Brain microvascular endothelial cell (primary cell): ENCODE data around the gene RHBDD1.

Source experiments
- DNase-seq: peaks from one replicate; pipeline ENCODE4 v3.0.0-alpha.2; 2020
- H3K27ac ChIP-seq: fragments of 250-450 bp; sonication (Bioruptor Pico); 2 replicates; pipeline ENCODE4 v1.5.1; 2020; ENCODE audit warnings: mild to moderate bottlenecking, moderate library complexity
- H3K27me3 ChIP-seq: fragments of 250-450 bp; sonication (Bioruptor Pico); replicated peaks from 2 replicates; pipeline ENCODE4 v1.5.1; 2020; ENCODE audit warnings: mild to moderate bottlenecking
- H3K36me3 ChIP-seq: fragments of 250-450 bp; sonication (Bioruptor Pico); replicated peaks from 2 replicates; pipeline ENCODE4 v1.5.1; 2020; ENCODE audit warnings: mild to moderate bottlenecking
- H3K4me3 ChIP-seq: 2 replicates; pipeline ENCODE4 v1.5.1; 2011; ENCODE audit warnings: low read depth, mild to moderate bottlenecking, control low read depth, low read length, moderate library complexity
- in situ Hi-C: cut with HindIII; loops from 2 replicates; pipeline ENCODE4 v1.10.0; 2017; ENCODE audit warnings: low sequenced_read_pairs, low pct_ligation_motif_present
- TF ChIP-seq, protein P1 (sequence below): IDR thresholded peaks from 2 replicates; pipeline ENCODE4 v1.5.1; 2011; ENCODE audit warnings: low read depth, mild to moderate bottlenecking, moderate library complexity, low read length, control low read depth, inconsistent platforms; ENCODE audit errors: missing control alignments

Gene RHBDD1

DNA sequence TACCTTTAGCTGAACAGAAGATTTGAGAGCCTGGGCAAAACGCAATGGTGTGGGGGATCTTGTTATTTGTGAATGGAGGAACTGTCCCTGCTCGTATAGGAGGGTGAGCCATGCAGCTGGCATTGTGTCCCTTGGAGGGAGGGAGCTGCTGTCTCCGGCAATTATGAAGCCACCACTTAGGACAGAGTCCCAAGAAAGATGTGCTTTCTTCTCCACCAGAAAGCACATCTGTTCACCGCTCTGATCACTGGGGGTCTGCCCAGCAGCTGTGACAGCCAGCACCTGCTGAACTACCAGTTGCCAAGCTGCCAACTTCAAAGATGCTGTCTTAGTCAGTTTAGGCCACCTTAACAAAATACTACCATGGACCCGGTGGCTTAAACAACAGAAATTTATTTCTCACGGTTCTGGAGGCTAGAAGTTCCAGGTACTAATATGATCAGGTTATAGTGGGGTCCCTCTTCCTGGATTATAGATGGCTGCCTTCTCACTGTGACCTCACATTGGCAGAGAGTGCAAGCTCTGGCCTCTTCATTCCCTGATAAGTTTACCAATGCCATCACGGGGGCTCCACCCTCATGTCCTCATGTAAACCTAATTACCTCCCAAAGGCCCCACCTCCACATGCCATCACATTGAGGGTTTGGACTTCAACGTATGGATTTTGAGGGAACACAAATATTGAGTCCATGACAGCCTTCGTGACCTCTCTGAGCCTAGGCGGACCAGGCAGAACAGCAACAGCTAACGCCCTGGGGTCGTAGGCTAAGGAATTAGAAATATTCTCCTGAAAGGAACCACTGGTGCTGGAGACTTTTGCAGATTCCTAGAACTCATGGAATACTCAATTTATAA lies 148.3 kb downstream of the RHBDD1 start:
- Histone ChIP-seq H3K4me3 (no peak overlapping the region), H3K36me3 (no peaks in the 10 kb centered on the region), H3K27ac (no peak overlapping the region), H3K27me3 (no peaks in the 10 kb centered on the region)
- TF ChIP-seq, protein P1, sequence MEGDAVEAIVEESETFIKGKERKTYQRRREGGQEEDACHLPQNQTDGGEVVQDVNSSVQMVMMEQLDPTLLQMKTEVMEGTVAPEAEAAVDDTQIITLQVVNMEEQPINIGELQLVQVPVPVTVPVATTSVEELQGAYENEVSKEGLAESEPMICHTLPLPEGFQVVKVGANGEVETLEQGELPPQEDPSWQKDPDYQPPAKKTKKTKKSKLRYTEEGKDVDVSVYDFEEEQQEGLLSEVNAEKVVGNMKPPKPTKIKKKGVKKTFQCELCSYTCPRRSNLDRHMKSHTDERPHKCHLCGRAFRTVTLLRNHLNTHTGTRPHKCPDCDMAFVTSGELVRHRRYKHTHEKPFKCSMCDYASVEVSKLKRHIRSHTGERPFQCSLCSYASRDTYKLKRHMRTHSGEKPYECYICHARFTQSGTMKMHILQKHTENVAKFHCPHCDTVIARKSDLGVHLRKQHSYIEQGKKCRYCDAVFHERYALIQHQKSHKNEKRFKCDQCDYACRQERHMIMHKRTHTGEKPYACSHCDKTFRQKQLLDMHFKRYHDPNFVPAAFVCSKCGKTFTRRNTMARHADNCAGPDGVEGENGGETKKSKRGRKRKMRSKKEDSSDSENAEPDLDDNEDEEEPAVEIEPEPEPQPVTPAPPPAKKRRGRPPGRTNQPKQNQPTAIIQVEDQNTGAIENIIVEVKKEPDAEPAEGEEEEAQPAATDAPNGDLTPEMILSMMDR: no peak
- no peak for DNase-seq
- in situ Hi-C loops: no loop called here

- peak; percentile 77 for DNase-seq
- H3K4me3 ChIP-seq: no peak overlapping the region
- H3K36me3 ChIP-seq: no peaks in the 10 kb centered on the region
- H3K27me3 ChIP-seq: no peaks in the 10 kb centered on the region
- in situ Hi-C loops: no loop called here
- TF ChIP-seq, protein P1: peak; percentile 70
- no peak overlapping the region for H3K27ac ChIP-seq
These were observed 149.1 kb downstream of the RHBDD1 start for GRCh38 chr2:226984750-226985582.

DNA sequence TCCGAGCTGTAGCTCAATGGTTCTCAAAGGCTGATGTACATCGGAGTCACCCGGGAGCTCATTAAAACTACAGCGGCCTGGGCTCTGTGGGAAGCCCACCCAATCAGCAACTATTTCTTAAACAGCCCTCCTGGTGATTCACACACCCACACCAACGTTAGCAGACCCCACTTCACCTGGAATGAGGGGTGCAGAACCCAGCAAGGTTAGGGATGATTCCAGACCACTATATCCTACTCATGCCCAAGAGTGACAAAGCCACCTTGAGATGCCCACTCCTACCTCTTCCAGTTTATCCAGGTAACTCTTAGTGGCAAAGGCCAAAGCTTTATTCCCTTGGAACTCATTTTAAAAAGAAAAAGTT lies 149.7 kb downstream of the RHBDD1 start:
- H3K27me3 ChIP-seq: no peaks in the 10 kb centered on the region
- H3K27ac ChIP-seq: no peak overlapping the region
- TF ChIP-seq, protein P1: no peak
- H3K36me3 ChIP-seq: no peaks in the 10 kb centered on the region
- in situ Hi-C loops: no loop called here
- DNase-seq: no peak
- H3K4me3 ChIP-seq: no peak overlapping the region

GRCh38 chr2:226991663-226992062 lies 155.8 kb downstream of the RHBDD1 start:
- TF ChIP-seq, protein P1: no peak
- in situ Hi-C loops: no loop called here
- no peak for DNase-seq
- H3K27me3 ChIP-seq: no peaks in the 10 kb centered on the region
- H3K27ac ChIP-seq: no peak overlapping the region
- no peaks in the 10 kb centered on the region for H3K36me3 ChIP-seq
- H3K4me3 ChIP-seq: no peak overlapping the region

DNA sequence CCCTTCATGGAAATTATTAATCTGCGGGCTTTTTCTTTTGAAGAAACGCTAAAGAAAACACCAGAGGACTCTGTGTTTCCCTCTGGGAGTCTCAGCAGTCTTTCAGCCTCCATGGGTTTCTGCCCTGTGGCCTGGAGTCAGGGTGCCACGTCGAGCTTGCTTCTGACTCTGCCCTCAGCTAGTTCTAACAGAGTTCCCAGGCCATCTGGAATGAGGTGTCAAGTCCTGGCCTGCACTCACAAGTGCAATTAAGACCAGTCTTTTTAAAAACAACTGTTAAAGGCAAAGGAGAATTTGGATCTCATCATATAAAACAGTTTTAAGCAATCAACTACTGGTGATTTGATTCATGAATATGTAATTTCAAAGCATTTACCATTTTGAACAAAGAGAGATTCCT lies 157.3 kb downstream of the RHBDD1 start:
- H3K27ac ChIP-seq: no peak overlapping the region
- no peaks in the 10 kb centered on the region for H3K27me3 ChIP-seq
- in situ Hi-C loops: no loop called here
- H3K4me3 ChIP-seq: no peak overlapping the region
- TF ChIP-seq, protein P1: no peak
- no peak for DNase-seq
- H3K36me3 ChIP-seq: no peaks in the 10 kb centered on the region
